CD4-positive, alpha-beta T cell treated with Interleukin-17A for 4 hours (primary cell): ENCODE results near the gene IFIT2.
"Not testable (repeated sequence)": the region's sequence is repeated elsewhere in the genome, so short reads cannot be mapped to it uniquely, and the experiment has no call there.

Experiments used
- DNase-seq: peaks from one replicate; pipeline ENCODE4 v3.0.0-alpha.2; 2020; ENCODE audit warnings: mixed read lengths

Gene IFIT2

GRCh38 chr10:89281606-89282395 is 20.0 kb upstream of the IFIT2 start:
- no peak for DNase-seq

DNA sequence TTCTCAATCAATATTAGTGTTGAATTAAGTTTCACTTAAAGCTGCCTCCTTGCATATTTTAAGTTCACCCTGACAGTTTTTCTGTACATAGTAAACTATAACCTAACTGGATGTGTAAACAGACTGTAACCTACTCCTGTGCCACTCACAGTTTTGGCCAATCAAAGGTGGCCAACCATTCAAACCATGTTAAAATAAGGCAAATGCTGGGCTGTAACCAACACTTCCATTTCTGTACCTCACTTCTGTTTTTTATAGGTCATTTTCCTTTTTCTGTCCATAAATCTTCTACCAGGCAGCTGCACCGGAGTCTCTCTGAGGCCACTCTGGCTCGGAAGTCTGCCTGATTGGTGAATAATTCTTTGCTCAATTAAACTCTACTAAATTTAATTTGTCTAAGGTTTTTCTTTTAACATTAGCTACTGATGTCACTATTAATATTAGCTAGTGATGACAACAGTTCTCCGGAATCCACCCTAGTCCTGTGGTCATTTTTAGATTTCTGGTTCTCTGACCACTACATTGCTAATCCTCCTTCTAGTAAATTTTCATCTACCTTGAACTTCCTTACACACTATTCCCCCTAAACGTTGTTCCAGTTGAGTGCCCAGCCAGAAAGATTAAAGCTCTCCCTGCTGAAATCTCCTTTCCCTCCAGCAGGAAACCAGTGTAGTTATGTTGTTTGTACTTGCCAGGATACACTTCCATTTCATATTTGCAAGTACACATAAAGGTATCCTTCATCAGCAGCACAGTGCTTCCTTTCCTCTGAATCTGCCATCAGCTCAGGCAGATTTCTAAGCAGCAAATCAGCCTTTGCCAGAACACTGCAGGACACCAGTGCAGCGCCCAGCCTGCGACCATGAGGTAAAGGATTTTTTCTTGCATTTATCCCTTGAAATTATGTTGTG is 18.6 kb upstream of the IFIT2 start:
- DNase-seq = no peak

GRCh38 chr10:89283936-89284475 is 17.8 kb upstream of the IFIT2 start:
- DNase-seq = no peak

DNA sequence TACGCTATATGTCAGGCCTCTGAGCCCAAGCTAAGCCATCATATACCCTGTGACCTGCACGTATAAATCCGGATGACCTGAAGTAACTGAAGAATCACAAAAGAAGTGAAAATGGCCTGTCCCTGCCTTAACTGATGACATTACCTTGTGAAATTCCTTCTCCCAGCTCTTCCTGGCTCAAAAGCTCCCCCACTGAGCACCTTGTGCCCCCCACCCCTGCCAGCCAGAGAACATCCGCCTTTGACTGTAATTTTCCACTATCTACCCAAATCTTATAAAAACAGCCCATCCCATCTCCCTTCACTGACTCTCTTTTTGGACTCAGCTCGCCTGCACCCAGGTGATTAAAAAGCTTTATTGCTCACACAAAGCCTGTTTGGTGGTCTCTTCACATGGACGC is 17.1 kb upstream of the IFIT2 start:
- DNase-seq = not testable (repeated sequence)

DNA sequence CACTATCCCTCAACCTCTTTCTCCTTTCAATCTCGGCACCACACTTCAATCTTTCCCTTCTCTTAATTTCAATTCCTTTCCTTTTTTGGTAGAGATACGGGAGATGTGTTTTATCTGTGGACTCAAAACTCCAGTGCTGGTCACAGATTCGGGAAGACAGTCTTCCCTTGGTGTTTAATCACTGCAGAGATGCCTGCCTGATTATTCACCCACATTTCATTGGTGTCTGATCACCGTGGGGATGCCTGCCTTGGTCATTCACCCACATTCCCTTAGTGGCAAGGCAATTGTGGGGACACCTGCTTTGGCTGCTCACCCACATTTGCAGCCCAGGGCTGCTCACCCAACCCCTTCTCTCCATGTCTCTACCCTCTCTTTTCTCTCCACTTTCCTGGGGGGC is 16.5 kb upstream of the IFIT2 start:
- DNase-seq = not testable (repeated sequence)

- DNase-seq = no peak
Observed at GRCh38 chr10:89294721-89295239, 7.1 kb upstream of the IFIT2 start.

- DNase-seq = no peak
Observed at GRCh38 chr10:89295597-89295996, 6.2 kb upstream of the IFIT2 start.

DNA sequence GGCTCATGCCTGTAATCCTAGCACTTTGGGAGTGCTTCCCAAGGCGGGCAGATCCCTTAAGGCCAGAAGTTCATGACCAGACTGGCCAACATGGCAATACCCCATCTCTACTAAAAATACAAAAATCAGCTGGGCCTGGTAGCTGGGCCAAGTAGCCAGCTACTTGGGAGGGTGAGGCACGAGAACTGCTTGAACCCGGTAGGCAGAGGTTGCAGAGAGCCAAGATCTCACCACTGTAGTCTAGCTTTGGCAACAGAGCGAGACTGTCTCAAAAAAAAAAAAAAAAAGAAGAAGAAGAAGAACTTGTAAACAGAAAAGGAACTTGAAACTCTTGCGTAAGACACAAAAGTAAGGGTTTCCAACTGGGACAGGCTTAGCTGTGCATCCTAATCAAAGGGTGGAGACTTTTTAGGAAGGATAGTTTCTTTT is 5.6 kb upstream of the IFIT2 start:
- no peak for DNase-seq

DNA sequence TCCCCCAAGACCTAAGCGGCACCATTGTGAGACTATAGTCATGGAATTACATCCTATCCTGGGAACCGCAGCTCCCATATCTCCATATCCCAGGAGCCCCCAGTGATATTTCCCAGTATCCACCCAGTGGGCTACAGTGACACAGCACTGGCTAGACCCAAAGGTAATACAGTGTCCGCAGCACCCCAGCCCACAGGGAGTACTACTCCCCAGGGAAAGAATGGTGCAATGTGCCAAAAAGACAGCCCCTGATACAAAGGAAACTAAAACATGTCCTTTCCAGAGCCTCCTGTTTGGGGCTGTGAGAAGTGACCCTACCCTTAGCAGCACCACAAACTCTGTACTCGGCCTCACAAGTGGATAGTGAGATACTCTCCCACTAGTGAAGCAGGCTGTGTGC is 4.5 kb upstream of the IFIT2 start:
- no peak for DNase-seq

- no peak for DNase-seq
Observed at GRCh38 chr10:89297791-89298190, 4.1 kb upstream of the IFIT2 start.

GRCh38 chr10:89299031-89299430 is 2.8 kb upstream of the IFIT2 start:
- no peak for DNase-seq

DNA sequence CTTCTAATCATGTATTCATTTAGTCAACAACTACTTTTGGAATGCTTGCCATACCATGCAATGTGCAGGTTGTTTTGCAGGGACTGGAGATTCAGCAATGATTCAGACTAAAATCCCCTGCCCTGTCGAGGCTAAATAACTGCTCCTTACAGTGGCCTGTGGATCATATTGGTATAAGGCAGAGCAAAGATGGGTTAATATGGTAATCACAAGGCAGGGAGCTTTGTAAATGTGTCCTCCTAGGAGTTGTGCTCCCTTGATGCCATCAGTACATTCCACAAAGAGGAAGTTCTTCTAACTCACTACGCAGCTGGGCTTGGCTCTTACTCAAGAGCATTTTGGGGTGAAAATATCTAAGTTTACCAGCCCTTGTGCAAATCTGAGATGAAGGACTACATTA is 614 bp upstream of the IFIT2 start:
- DNase-seq = peak; percentile 36

GRCh38 chr10:89302625-89303024 is 779 bp downstream of the IFIT2 start:
- peak; percentile 6 for DNase-seq

GRCh38 chr10:89303161-89303560 is 1.3 kb downstream of the IFIT2 start:
- DNase-seq = no peak

GRCh38 chr10:89304026-89304425 is 2.2 kb downstream of the IFIT2 start:
- no peak for DNase-seq

- no peak for DNase-seq
Observed at GRCh38 chr10:89304446-89304845, 2.6 kb downstream of the IFIT2 start.

- DNase-seq = no peak
Observed at GRCh38 chr10:89304925-89305324, 3.1 kb downstream of the IFIT2 start.

GRCh38 chr10:89305766-89306433 is 4.1 kb downstream of the IFIT2 start:
- no peak for DNase-seq

DNA sequence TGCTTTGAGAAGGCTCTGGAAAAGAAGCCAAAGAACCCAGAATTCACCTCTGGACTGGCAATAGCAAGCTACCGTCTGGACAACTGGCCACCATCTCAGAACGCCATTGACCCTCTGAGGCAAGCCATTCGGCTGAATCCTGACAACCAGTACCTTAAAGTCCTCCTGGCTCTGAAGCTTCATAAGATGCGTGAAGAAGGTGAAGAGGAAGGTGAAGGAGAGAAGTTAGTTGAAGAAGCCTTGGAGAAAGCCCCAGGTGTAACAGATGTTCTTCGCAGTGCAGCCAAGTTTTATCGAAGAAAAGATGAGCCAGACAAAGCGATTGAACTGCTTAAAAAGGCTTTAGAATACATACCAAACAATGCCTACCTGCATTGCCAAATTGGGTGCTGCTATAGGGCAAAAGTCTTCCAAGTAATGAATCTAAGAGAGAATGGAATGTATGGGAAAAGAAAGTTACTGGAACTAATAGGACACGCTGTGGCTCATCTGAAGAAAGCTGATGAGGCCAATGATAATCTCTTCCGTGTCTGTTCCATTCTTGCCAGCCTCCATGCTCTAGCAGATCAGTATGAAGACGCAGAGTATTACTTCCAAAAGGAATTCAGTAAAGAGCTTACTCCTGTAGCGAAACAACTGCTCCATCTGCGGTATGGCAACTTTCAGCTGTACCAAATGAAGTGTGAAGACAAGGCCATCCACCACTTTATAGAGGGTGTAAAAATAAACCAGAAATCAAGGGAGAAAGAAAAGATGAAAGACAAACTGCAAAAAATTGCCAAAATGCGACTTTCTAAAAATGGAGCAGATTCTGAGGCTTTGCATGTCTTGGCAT is 4.8 kb downstream of the IFIT2 start:
- no peak for DNase-seq

DNA sequence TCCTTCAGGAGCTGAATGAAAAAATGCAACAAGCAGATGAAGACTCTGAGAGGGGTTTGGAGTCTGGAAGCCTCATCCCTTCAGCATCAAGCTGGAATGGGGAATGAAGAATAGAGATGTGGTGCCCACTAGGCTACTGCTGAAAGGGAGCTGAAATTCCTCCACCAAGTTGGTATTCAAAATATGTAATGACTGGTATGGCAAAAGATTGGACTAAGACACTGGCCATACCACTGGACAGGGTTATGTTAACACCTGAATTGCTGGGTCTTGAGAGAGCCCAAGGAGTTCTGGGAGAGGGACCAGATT is 5.4 kb downstream of the IFIT2 start:
- no peak for DNase-seq

- no peak for DNase-seq
Observed at GRCh38 chr10:89308266-89308665, 6.4 kb downstream of the IFIT2 start.

- DNase-seq = no peak
Observed at GRCh38 chr10:89308736-89309135, 6.9 kb downstream of the IFIT2 start.
